Cardiac muscle cell (in vitro differentiated cells and primary cell): ENCODE measurements around the gene KLK1. TPM values are rescaled to one million over a fixed set of nuclear protein-coding genes. Genes with fewer than 3 reads are reported as not detected.

Experiments used
- DNase-seq, 2 donors: peaks; one replicate each; pipeline versions ENCODE4 v3.0.0 to v3.0.0-alpha.2; 2010 to 2017; ENCODE audit warnings: low read depth in 1 of 2, low spot score in 1 of 2
- H3K27ac ChIP-seq: fragments of 200-600 bp; sonication (generic); 2 replicates; pipeline ENCODE4 v1.5.1; 2016
- H3K27me3 ChIP-seq: fragments of 200-600 bp; sonication (generic); 2 replicates; pipeline ENCODE4 v1.6.0; 2016; ENCODE audit warnings: control low read depth
- H3K36me3 ChIP-seq: fragments of 200-600 bp; sonication (generic); 2 replicates; pipeline ENCODE4 v1.5.1; 2016; ENCODE audit warnings: control low read depth
- H3K4me1 ChIP-seq: fragments of 200-600 bp; sonication (generic); 2 replicates; pipeline ENCODE4 v1.8.1; 2017; ENCODE audit warnings: low read depth, mild to moderate bottlenecking, mixed run types
- H3K4me3 ChIP-seq: fragments of 200-600 bp; sonication (generic); 2 replicates; pipeline ENCODE4 v1.5.1; 2016; ENCODE audit warnings: mild to moderate bottlenecking
- H3K9me3 ChIP-seq: fragments of 200-600 bp; sonication (generic); 2 replicates; pipeline ENCODE4 v1.5.1; 2017; ENCODE audit warnings: low read depth, mild to moderate bottlenecking, control low read depth
- polyA plus RNA-seq: library from polyadenylated mRNA; unstranded; fragments of >200 nt; fragmentation: Nextera tagmentation; extraction: Ambion mirVana; gene quantifications from 2 replicates; pipeline ENCODE4 v1.2.1, GENCODE V29; 2016
- total RNA-seq: library from RNA; depleted of rRNA; stranded (reverse); fragments of >200 nt; gene quantifications from 2 replicates; pipeline ENCODE4 v1.2.3, GENCODE V29; 2016
- TF ChIP-seq, protein P1 (sequence below): IDR thresholded peaks from 2 replicates; pipeline ENCODE4 v1.5.1; 2012; ENCODE audit warnings: low read depth, mild to moderate bottlenecking, low read length

The KLK1 gene
- total and polyA plus RNA-seq, 2 experiments from 2014 or later, result not detected

- H3K4me3 ChIP-seq, result no peak overlapping the region
- TF ChIP-seq, protein P1, sequence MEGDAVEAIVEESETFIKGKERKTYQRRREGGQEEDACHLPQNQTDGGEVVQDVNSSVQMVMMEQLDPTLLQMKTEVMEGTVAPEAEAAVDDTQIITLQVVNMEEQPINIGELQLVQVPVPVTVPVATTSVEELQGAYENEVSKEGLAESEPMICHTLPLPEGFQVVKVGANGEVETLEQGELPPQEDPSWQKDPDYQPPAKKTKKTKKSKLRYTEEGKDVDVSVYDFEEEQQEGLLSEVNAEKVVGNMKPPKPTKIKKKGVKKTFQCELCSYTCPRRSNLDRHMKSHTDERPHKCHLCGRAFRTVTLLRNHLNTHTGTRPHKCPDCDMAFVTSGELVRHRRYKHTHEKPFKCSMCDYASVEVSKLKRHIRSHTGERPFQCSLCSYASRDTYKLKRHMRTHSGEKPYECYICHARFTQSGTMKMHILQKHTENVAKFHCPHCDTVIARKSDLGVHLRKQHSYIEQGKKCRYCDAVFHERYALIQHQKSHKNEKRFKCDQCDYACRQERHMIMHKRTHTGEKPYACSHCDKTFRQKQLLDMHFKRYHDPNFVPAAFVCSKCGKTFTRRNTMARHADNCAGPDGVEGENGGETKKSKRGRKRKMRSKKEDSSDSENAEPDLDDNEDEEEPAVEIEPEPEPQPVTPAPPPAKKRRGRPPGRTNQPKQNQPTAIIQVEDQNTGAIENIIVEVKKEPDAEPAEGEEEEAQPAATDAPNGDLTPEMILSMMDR, result no peak
- peaks cover 6% of the 10 kb centered on the region for H3K4me1 ChIP-seq
Measured at GRCh38 chr19:50801107-50801506, 22.5 kb downstream of the KLK1 start.

GRCh38 chr19:50799547-50799851 lies 24.1 kb downstream of the KLK1 start:
- Histone ChIP-seq H3K36me3 (peaks cover 35% of the 10 kb centered on the region), H3K27ac (no peak overlapping the region), H3K9me3 (no peaks in the 10 kb centered on the region), H3K27me3 (no peaks in the 10 kb centered on the region), H3K4me1 (peaks cover 6% of the 10 kb centered on the region), H3K4me3 (no peak overlapping the region)
- TF ChIP-seq, protein P1, result no peak
- DNase-seq, result no peak

More at GRCh38 chr19:50801107-50801506, 22.5 kb downstream of the KLK1 start:
- H3K36me3 ChIP-seq, result peaks cover 35% of the 10 kb centered on the region
- DNase-seq, result no peak
- no peaks in the 10 kb centered on the region for H3K9me3 ChIP-seq
- H3K27ac ChIP-seq, result no peak overlapping the region
- H3K27me3 ChIP-seq, result no peaks in the 10 kb centered on the region

DNA sequence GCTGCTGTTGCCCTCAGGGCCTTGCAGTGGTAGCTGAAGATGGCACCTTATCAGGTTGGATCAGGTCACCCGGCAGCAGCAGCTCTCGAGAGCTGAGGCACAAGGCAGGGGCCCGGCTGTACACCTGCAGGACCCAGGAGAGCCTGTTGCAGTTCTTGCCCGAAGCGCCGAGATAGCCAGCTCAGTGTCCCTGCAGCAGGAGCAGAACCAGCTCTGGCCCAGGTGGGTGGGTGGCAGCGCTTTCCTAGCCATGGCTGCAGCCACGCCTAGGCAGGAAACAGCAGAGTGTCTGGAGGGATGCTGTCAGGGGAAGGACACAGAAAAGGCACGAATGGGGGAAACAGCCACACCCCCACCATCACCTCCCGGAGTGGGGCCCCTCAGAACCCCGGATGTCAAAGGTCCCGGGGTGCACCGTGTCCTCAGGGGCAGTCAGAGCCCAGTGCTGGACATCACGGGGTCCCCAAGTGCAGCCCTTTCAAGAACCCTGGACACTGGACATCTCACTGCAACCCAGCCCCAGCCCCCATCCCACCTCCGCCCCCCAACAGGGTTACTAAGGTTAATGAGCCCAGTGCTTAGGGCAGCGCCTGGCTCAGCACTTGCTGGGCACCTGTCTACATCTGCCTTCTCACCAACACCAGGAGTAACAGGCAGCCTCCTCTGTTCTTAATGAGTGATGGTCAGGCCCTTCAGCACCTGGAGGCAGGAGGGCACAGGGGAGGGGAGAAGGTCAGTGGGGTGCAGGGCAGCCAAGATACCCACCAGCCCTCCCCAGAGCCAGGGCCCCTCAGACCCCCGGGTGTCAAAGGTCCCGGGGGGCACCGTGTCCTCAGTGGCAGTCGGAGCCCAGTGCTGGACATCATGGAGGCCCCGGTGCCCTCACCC lies 24.7 kb downstream of the KLK1 start:
- no peaks in the 10 kb centered on the region for H3K27me3 ChIP-seq
- DNase-seq, result no peak
- no peak overlapping the region for H3K4me3 ChIP-seq
- H3K27ac ChIP-seq, result no peak overlapping the region
- H3K36me3 ChIP-seq, result peaks cover 35% of the 10 kb centered on the region
- H3K9me3 ChIP-seq, result no peaks in the 10 kb centered on the region
- TF ChIP-seq, protein P1, result no peak
- peaks cover 6% of the 10 kb centered on the region for H3K4me1 ChIP-seq

DNA sequence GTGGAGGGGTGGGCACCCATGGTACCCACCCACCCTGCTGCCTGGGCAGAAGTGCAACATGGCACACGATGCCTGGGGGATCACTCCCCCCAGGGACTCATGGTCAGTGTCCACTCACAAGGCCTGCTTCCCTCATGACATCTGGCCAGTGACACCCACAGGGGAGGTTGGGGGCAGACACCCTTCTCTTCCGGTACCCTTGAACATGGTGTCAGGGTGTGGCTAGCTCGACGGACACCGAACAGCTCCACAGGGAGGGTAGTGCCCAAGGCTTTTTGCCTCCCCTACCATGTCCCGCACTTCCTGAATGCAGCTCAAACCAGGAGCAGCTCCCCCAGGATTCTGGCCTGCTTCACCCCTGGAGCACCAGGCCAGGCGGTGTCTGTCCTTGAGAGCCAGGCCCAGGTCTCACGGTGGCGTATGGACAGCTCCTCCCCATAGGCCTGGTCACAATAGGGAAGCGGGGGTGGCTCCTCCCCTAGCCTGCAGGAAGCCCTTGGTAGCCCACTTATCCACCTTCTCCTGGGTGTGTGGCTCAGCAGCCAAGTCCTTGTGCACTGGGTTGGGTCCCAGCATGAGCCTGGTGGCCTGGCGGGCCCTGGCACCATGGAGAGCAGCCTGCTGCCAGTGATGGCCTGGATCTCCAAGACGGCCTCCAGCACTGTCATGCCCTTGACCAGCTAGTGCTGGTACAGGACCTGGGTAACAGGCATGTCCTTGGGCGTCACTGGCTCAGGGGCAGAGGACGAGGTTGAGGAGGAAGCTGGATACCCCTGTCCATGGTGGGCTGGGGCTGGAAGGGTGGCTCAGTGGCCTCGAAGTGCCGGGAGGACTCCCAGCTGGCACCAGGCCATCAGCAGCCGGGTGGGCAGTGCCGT lies 25.6 kb downstream of the KLK1 start:
- Histone ChIP-seq H3K4me1 (peaks cover 5% of the 10 kb centered on the region), H3K27me3 (no peaks in the 10 kb centered on the region), H3K36me3 (peaks cover 35% of the 10 kb centered on the region), H3K4me3 (no peak overlapping the region), H3K27ac (no peak overlapping the region), H3K9me3 (no peaks in the 10 kb centered on the region)
- no peak for DNase-seq
- TF ChIP-seq, protein P1, result no peak

DNA sequence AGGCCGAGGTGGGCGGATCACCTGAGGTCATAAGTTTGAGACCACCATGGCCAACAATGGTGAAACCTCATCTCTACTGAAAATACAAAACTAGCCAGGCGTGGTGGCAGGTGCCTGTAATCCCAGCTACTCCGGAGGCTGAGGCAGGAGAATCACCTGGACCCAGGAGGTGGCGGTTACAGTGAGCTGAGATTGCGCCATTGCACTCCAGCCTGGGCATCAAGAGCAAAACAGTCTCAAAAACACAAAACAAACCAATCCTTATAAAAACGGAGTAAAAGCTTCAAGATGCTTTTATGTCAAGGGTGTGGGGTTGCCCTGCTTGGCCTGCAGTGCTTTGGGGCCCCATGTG lies 26.2 kb downstream of the KLK1 start:
- peaks cover 35% of the 10 kb centered on the region for H3K36me3 ChIP-seq
- H3K27me3 ChIP-seq, result no peaks in the 10 kb centered on the region
- no peak for DNase-seq
- H3K9me3 ChIP-seq, result no peaks in the 10 kb centered on the region
- TF ChIP-seq, protein P1, result no peak
- H3K4me3 ChIP-seq, result no peak overlapping the region
- H3K27ac ChIP-seq, result no peak overlapping the region
- no peaks in the 10 kb centered on the region for H3K4me1 ChIP-seq
